Smooth muscle cell of the brain vasculature (primary cell): ENCODE results near the gene UGT1A1.

ENCODE experiments used
- DNase-seq: peaks from one replicate; pipeline ENCODE4 v3.0.0-alpha.2; 2012; ENCODE audit warnings: low read depth, low spot score

The UGT1A1 gene

GRCh38 chr2:233758141-233758540 lies 1.9 kb upstream of the UGT1A1 start:
- no peak for DNase-seq

GRCh38 chr2:233758849-233759248 lies 1.2 kb upstream of the UGT1A1 start:
- no peak for DNase-seq

GRCh38 chr2:233761040-233761769 lies 1.1 kb downstream of the UGT1A1 start:
- no peak for DNase-seq

- DNase-seq: no peak
These were observed 4.2 kb downstream of the UGT1A1 start for GRCh38 chr2:233764264-233764663.

- DNase-seq: no peak
These were observed 4.7 kb downstream of the UGT1A1 start for GRCh38 chr2:233764761-233765160.

- DNase-seq: no peak
These were observed 6.3 kb downstream of the UGT1A1 start for GRCh38 chr2:233766416-233766815.

GRCh38 chr2:233768076-233768475 lies 8.0 kb downstream of the UGT1A1 start:
- DNase-seq: no peak

- DNase-seq: no peak
These were observed 9.2 kb downstream of the UGT1A1 start for GRCh38 chr2:233769260-233769659.

- DNase-seq: no peak
These were observed 12.1 kb downstream of the UGT1A1 start for GRCh38 chr2:233772153-233772552.

GRCh38 chr2:233772583-233772982 lies 12.5 kb downstream of the UGT1A1 start:
- no peak for DNase-seq

GRCh38 chr2:233773854-233774253 lies 13.8 kb downstream of the UGT1A1 start:
- DNase-seq: no peak

GRCh38 chr2:233775414-233775813 lies 15.3 kb downstream of the UGT1A1 start:
- DNase-seq: no peak

- DNase-seq: no peak
These were observed 18.0 kb downstream of the UGT1A1 start, which contains the start of gene MROH2A for GRCh38 chr2:233778030-233778429. MROH2A (plus strand) TSS chr2:233778330; CDS start chr2:233779359, 1,029 bp downstream.

GRCh38 chr2:233779722-233780121 lies 19.7 kb downstream of the UGT1A1 start:
- DNase-seq: no peak

GRCh38 chr2:233780771-233781170 lies 20.7 kb downstream of the UGT1A1 start:
- DNase-seq: no peak

- no peak for DNase-seq
These were observed 29.5 kb downstream of the UGT1A1 start for GRCh38 chr2:233789554-233789953.

GRCh38 chr2:233791151-233791882 lies 31.2 kb downstream of the UGT1A1 start:
- no peak for DNase-seq

GRCh38 chr2:233791883-233792329 lies 31.8 kb downstream of the UGT1A1 start:
- DNase-seq: no peak

GRCh38 chr2:233792720-233793119 lies 32.6 kb downstream of the UGT1A1 start:
- DNase-seq: no peak

- DNase-seq: no peak
These were observed 33.5 kb downstream of the UGT1A1 start for GRCh38 chr2:233793465-233794127.

GRCh38 chr2:233794128-233794658 lies 34.1 kb downstream of the UGT1A1 start:
- no peak for DNase-seq

- no peak for DNase-seq
These were observed 35.7 kb downstream of the UGT1A1 start for GRCh38 chr2:233795735-233796171.
